Gastroesophageal sphincter (tissue), 4 donors: ENCODE results near the gene THSD4. TPM values are rescaled to one million over a fixed set of nuclear protein-coding genes. Genes with fewer than 3 reads are reported as not detected.

ENCODE experiments used
- ATAC-seq: fragments of 150-250 bp; one replicate; pipeline ENCODE4 v1.9.1; 2016; ENCODE audit warnings: mild to moderate bottlenecking, moderate library complexity
- H3K27ac ChIP-seq, 4 donors: fragments of 200-600 bp; sonication (generic) in 3 of 4; 1 replicate in 3 of 4; 2 replicates in 1 of 4; pipeline ENCODE4 v1.5.1; 2016 to 2019
- H3K27me3 ChIP-seq: fragments of 200-600 bp; sonication (generic); one replicate; pipeline ENCODE4 v1.5.1; 2019
- H3K36me3 ChIP-seq, 2 donors: fragments of 200-600 bp; sonication (generic); one replicate each; pipeline ENCODE4 v1.5.1; 2019; ENCODE audit warnings: control low read depth in 1 of 2
- H3K4me1 ChIP-seq, 3 donors: fragments of 200-600 bp; sonication (generic); 1 replicate in 2 of 3; 2 replicates in 1 of 3; pipeline ENCODE4 v1.5.1; 2016 to 2019; ENCODE audit warnings: control low read depth in 2 of 3
- H3K4me3 ChIP-seq, 2 donors: fragments of 200-600 bp; sonication (generic); one replicate each; pipeline ENCODE4 v1.5.1; 2019; ENCODE audit warnings: mild to moderate bottlenecking in 1 of 2, moderate library complexity in 1 of 2
- H3K9me3 ChIP-seq, 3 donors: fragments of 200-600 bp; sonication (generic); one replicate each; pipeline ENCODE4 v1.5.1; 2017 to 2019; ENCODE audit warnings: control low read depth in 2 of 3
- CTCF ChIP-seq, 4 experiments: fragments of 200-600 bp in 2 of 4; fragments of 450-650 bp in 2 of 4; sonication (generic) in 1 of 4; IDR thresholded peaks; one replicate each; pipeline ENCODE4 v1.5.1; 2017 to 2019; ENCODE audit warnings: antibody characterized with exemption in 4 of 4, mild to moderate bottlenecking in 2 of 4, moderate library complexity in 2 of 4
- EP300 ChIP-seq: sonication (generic); formaldehyde crosslinking; IDR thresholded peaks from one replicate; pipeline ENCODE4 v1.6.1; 2017; ENCODE audit warnings: antibody characterized with exemption, mild to moderate bottlenecking
- POLR2A ChIP-seq, 2 donors: fragments of 450-650 bp; IDR thresholded peaks; one replicate each; pipeline ENCODE4 v1.6.1; 2017; ENCODE audit warnings: antibody characterized with exemption in 2 of 2, mild to moderate bottlenecking in 2 of 2, moderate library complexity in 1 of 2
- POLR2AphosphoS5 ChIP-seq: sonication (generic); formaldehyde crosslinking; IDR thresholded peaks from one replicate; pipeline ENCODE4 v1.6.1; 2017; ENCODE audit warnings: antibody characterized with exemption
- WGBS, 2 donors: methylation state at CpG; one replicate each; pipeline ENCODE4 v1.1.5; 2018; ENCODE audit warnings: low coverage in 1 of 2; 5-methylcytosine and 5-hydroxymethylcytosine counted together
- total RNA-seq, 4 donors: library from RNA; depleted of rRNA; stranded (reverse); fragments of >200 nt; gene quantifications; one replicate each; pipeline ENCODE4 v1.1.0, GENCODE V29; 2016

THSD4 gene
- total RNA-seq, 4 donors from 2014 or later: 4.6 to 28.5 (median 17.6) TPM

GRCh38 chr15:71078506-71079207, 36.6 kb upstream of the THSD4 start:
- 73 to 78% methylated on average over 2 to 6 of the region's 6 CpGs for WGBS, 2 donors
- no peak for ATAC-seq
- Histone ChIP-seq H3K9me3 (no peaks in the 10 kb centered on the region), H3K27ac (no peak overlapping the region), H3K36me3 (no peaks in the 10 kb centered on the region), H3K4me1 (no peaks in the 10 kb centered on the region), H3K27me3 (no peaks in the 10 kb centered on the region), H3K4me3 (no peak overlapping the region)
- TF ChIP-seq POLR2A (IDR thresholded peaks at IDR 0.05): no peak
- no peak for TF ChIP-seq EP300
- TF ChIP-seq POLR2AphosphoS5: no peak
- no peak for TF ChIP-seq CTCF (IDR thresholded peaks at IDR 0.05)

DNA sequence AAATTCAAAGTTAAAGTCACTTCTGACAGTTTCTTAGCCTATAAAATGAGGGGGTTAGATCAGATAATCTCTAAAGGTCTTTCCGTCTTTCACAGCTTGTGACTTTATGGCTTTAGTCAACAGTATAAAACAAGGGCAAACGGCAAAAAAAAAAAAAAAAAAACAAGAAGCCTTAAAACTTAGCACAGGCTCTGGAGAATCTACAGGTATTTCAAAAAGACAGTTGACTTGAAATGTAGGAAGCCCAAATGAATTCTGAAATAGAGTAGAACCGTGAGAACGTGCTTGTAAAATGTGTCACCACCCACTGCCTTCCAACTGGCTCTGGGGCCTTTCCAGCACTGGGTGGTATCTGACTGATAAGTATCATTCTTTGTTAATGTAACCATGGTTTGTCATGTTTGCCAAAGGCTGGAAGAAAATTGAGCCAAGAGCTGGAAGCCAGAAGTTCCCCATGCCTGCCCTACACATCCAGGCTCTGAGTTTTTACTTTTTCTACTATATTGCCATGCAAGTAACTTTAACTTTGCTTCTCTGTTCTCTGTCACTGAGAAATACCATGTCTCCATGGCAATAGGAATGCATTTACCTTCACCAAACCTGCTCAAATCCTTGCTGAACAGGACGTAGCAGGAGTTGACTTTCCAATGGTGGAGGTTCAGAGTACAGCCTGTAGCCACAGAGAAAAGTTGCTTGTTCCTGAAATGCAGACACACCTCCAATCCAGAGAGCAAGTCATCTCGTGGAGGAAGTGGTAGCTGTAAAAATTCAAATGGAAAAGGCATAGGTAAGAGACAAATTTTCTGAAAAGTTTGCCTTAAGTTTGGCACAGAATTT, 35.8 kb upstream of the THSD4 start:
- Histone ChIP-seq H3K4me3 (no peak overlapping the region), H3K36me3 (no peaks in the 10 kb centered on the region), H3K27ac (no peak overlapping the region), H3K27me3 (no peaks in the 10 kb centered on the region), H3K4me1 (no peaks in the 10 kb centered on the region), H3K9me3 (no peaks in the 10 kb centered on the region)
- ATAC-seq: no peak
- 57 to 72% methylated on average over 4 to 6 of the region's 6 CpGs for WGBS, 2 donors
- no peak for TF ChIP-seq POLR2AphosphoS5
- TF ChIP-seq EP300: no peak
- no peak for TF ChIP-seq CTCF (IDR thresholded peaks at IDR 0.05)
- no peak for TF ChIP-seq POLR2A (IDR thresholded peaks at IDR 0.05)

GRCh38 chr15:71080166-71080565, 35.1 kb upstream of the THSD4 start:
- no peak for ATAC-seq
- H3K4me3 ChIP-seq: no peak overlapping the region
- H3K27ac ChIP-seq: no peak overlapping the region
- H3K36me3 ChIP-seq: no peaks in the 10 kb centered on the region
- no peaks in the 10 kb centered on the region for H3K27me3 ChIP-seq
- H3K4me1 ChIP-seq: no peaks in the 10 kb centered on the region
- TF ChIP-seq POLR2AphosphoS5 (no peak), EP300 (no peak), POLR2A (IDR thresholded peaks at IDR 0.05) (no peak), CTCF (IDR thresholded peaks at IDR 0.05) (no peak)
- 89 to 92% methylated on average over 5 to 7 of the region's 7 CpGs for WGBS, 2 donors
- H3K9me3 ChIP-seq: no peaks in the 10 kb centered on the region

- H3K4me1 ChIP-seq: no peaks in the 10 kb centered on the region
- TF ChIP-seq EP300: no peak
- TF ChIP-seq POLR2A (IDR thresholded peaks at IDR 0.05): no peak
- TF ChIP-seq CTCF (IDR thresholded peaks at IDR 0.05): no peak
- TF ChIP-seq POLR2AphosphoS5: no peak
- H3K36me3 ChIP-seq: no peaks in the 10 kb centered on the region
- no peaks in the 10 kb centered on the region for H3K9me3 ChIP-seq
- H3K27ac ChIP-seq: no peak overlapping the region
- no peak overlapping the region for H3K4me3 ChIP-seq
- no peak for ATAC-seq
- WGBS, 2 donors: 50 to 60% methylated on average over 1 of the region's 1 CpG
- H3K27me3 ChIP-seq: no peaks in the 10 kb centered on the region
Observed at GRCh38 chr15:71080705-71081104, 34.6 kb upstream of the THSD4 start.

GRCh38 chr15:71082803-71083202, 32.5 kb upstream of the THSD4 start:
- peak; percentile 34 for TF ChIP-seq POLR2AphosphoS5
- TF ChIP-seq EP300: no peak
- TF ChIP-seq CTCF (IDR thresholded peaks at IDR 0.05): no peak
- no peak for TF ChIP-seq POLR2A (IDR thresholded peaks at IDR 0.05)

More at GRCh38 chr15:71082803-71083202, 32.5 kb upstream of the THSD4 start:
- H3K27me3 ChIP-seq: no peaks in the 10 kb centered on the region
- no peaks in the 10 kb centered on the region for H3K36me3 ChIP-seq
- ATAC-seq: no peak
- H3K27ac ChIP-seq: peak overlapping the region in 2 of 4 donors; percentile 36 to 57
- H3K4me1 ChIP-seq: no peaks in the 10 kb centered on the region
- WGBS, 2 donors: 44 to 69% methylated on average over 5 of the region's 5 CpGs
- H3K4me3 ChIP-seq: no peak overlapping the region
- no peaks in the 10 kb centered on the region for H3K9me3 ChIP-seq
